Neuronal stem cell (in vitro differentiated cells): ENCODE data around the gene C10orf53.
A peak's percentile ranks its signal among the peaks of the same experiment; 100 is the strongest.

Source experiments
- DNase-seq: peaks from one replicate; pipeline ENCODE4 v3.0.0-alpha.2; 2013; ENCODE audit warnings: low spot score
- H2AFZ ChIP-seq: one replicate; pipeline ENCODE4 v1.6.1; 2013; ENCODE audit warnings: mild to moderate bottlenecking, low read length, inconsistent platforms
- H2AK5ac ChIP-seq: 2 replicates; pipeline ENCODE4 v1.6.1; 2013; ENCODE audit warnings: low read depth, mild to moderate bottlenecking, inconsistent platforms, low read length, moderate library complexity, mixed read lengths
- H2BK120ac ChIP-seq: 2 replicates; pipeline ENCODE4 v1.6.1; 2013; ENCODE audit warnings: low read depth, mild to moderate bottlenecking, inconsistent platforms, low read length, moderate library complexity, mixed read lengths
- H2BK12ac ChIP-seq: one replicate; pipeline ENCODE4 v1.6.1; 2013; ENCODE audit warnings: low read length, inconsistent platforms
- H2BK15ac ChIP-seq: 2 replicates; pipeline ENCODE4 v1.6.1; 2013; ENCODE audit warnings: mild to moderate bottlenecking, low read length, inconsistent platforms, mixed read lengths
- H2BK5ac ChIP-seq: one replicate; pipeline ENCODE4 v1.6.1; 2013; ENCODE audit warnings: inconsistent platforms, mild to moderate bottlenecking, low read length, moderate library complexity
- H3K14ac ChIP-seq: one replicate; pipeline ENCODE4 v1.6.1; 2013; ENCODE audit warnings: low read length, inconsistent platforms
- H3K18ac ChIP-seq: 2 replicates; pipeline ENCODE4 v1.6.1; 2013; ENCODE audit warnings: low read length, inconsistent platforms
- H3K23ac ChIP-seq: 2 replicates; pipeline ENCODE4 v1.6.1; 2013; ENCODE audit warnings: low read depth, mild to moderate bottlenecking, mixed read lengths, low read length, inconsistent platforms; ENCODE audit not compliant: poor library complexity
- H3K27ac ChIP-seq: replicated peaks from 3 replicates; pipeline ENCODE4 v1.5.1; 2013; ENCODE audit warnings: low read length, inconsistent platforms
- H3K27me3 ChIP-seq, 3 experiments: 2 replicates each; pipeline ENCODE4 v1.6.1; 2013; ENCODE audit warnings: low read length in 3 of 3, mild to moderate bottlenecking in 2 of 3, inconsistent platforms in 1 of 3, low read depth in 1 of 3, mixed read lengths in 1 of 3, moderate library complexity in 1 of 3; ENCODE audit not compliant: control insufficient read depth in 3 of 3, insufficient read depth in 3 of 3
- H3K36me3 ChIP-seq, 2 donors: replicated peaks in 1 of 2; 2 replicates each; pipeline ENCODE4 v1.6.1; 2013; ENCODE audit warnings: low read length in 2 of 2; ENCODE audit not compliant: control insufficient read depth in 2 of 2, insufficient read depth in 2 of 2
- H3K4ac ChIP-seq: 2 replicates; pipeline ENCODE4 v1.6.1; 2013; ENCODE audit warnings: inconsistent platforms, mild to moderate bottlenecking, low read length, moderate library complexity
- H3K4me1 ChIP-seq, 2 donors: 1 replicate in 1 of 2; 2 replicates in 1 of 2; pipeline ENCODE4 v1.6.1; 2013; ENCODE audit warnings: low read length in 2 of 2, low read depth in 1 of 2; ENCODE audit not compliant: control insufficient read depth in 2 of 2, insufficient read depth in 1 of 2
- H3K4me2 ChIP-seq: one replicate; pipeline ENCODE4 v1.6.1; 2013; ENCODE audit warnings: mild to moderate bottlenecking, low read length, inconsistent platforms; ENCODE audit not compliant: insufficient read depth, poor library complexity, severe bottlenecking
- H3K4me3 ChIP-seq, 2 donors: 2 replicates each; pipeline ENCODE4 v1.5.1; 2013; ENCODE audit warnings: low read length in 2 of 2, mild to moderate bottlenecking in 2 of 2, inconsistent platforms in 1 of 2, moderate library complexity in 1 of 2
- H3K79me1 ChIP-seq: one replicate; pipeline ENCODE4 v1.6.1; 2013; ENCODE audit warnings: low read depth, mild to moderate bottlenecking, inconsistent platforms, low read length, moderate library complexity
- H3K9ac ChIP-seq: one replicate; pipeline ENCODE4 v1.6.1; 2013; ENCODE audit warnings: mild to moderate bottlenecking, low read depth, low read length, inconsistent platforms; ENCODE audit not compliant: poor library complexity
- H3K9me3 ChIP-seq, 2 donors: replicated peaks in 1 of 2; 2 replicates each; pipeline versions ENCODE3 to v1.6.1; 2013; ENCODE audit warnings: low read length in 2 of 2, mild to moderate bottlenecking in 2 of 2, inconsistent platforms in 1 of 2, low read depth in 1 of 2, mixed read lengths in 1 of 2, moderate library complexity in 1 of 2; ENCODE audit not compliant: control insufficient read depth in 2 of 2, insufficient read depth in 1 of 2
- H4K8ac ChIP-seq: one replicate; pipeline ENCODE4 v1.6.1; 2013; ENCODE audit warnings: low read depth, mild to moderate bottlenecking, inconsistent platforms, low read length, moderate library complexity
- H4K91ac ChIP-seq: one replicate; pipeline ENCODE4 v1.6.1; 2013; ENCODE audit warnings: low read length, low read depth, mild to moderate bottlenecking, inconsistent platforms; ENCODE audit not compliant: poor library complexity
- WGBS, 2 donors: extraction: QIAGEN DNeasy Blood & Tissue Kit; methylation state at CpG; one replicate each; pipeline ENCODE4 v1.1.7; 2013; ENCODE audit warnings: missing lambda C conversion rate in 2 of 2, mixed read lengths in 1 of 2; ENCODE audit not compliant: insufficient read length in 2 of 2, insufficient replicate concordance in 1 of 2; ENCODE audit errors: extremely low coverage in 2 of 2; 5-methylcytosine and 5-hydroxymethylcytosine counted together

Gene C10orf53

DNA sequence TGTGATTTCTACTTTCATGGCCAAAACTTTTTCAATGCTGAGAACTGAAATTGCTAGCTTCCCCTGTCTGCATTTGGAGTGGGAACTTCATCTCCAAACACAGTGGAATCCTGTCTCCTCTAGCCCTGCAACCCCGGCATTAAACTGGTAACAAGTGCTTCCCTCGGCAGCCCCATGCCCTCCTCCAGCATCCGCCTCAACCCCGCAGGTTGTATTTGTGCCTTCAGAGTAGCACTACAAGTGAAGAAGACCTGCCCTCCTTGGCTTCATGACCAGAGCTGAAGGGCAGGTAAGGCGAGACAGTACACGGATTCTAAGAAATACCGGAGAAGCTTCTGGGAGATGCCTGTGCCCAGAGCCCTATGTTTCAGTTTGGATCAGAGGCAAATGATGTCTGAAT is 16.9 kb downstream of the C10orf53 start:
- H4K8ac ChIP-seq: no peak overlapping the region
- H3K4me3 ChIP-seq: no peak overlapping the region
- WGBS, 2 donors: no CpG with 5 or more reads among the region's 7 CpGs
- H2AFZ ChIP-seq: no peak overlapping the region
- no peaks in the 10 kb centered on the region for H3K36me3 ChIP-seq
- no peaks in the 10 kb centered on the region for H3K79me1 ChIP-seq
- H3K18ac ChIP-seq: no peak overlapping the region
- peaks cover 0 to 28% (median 4%) of the 10 kb centered on the region in 3 experiments for H3K27me3 ChIP-seq
- no peak overlapping the region for H4K91ac ChIP-seq
- no peak for DNase-seq
- H3K23ac ChIP-seq: no peak overlapping the region
- H2AK5ac ChIP-seq: no peak overlapping the region
- no peak overlapping the region for H2BK5ac ChIP-seq
- no peaks in the 10 kb centered on the region for H3K4me1 ChIP-seq
- H3K9ac ChIP-seq: no peak overlapping the region
- H3K27ac ChIP-seq: no peak overlapping the region
- H3K9me3 ChIP-seq: peaks cover 0 to 2% of the 10 kb centered on the region in 2 donors
- H3K4ac ChIP-seq: no peak overlapping the region
- no peak overlapping the region for H3K14ac ChIP-seq
- no peak overlapping the region for H3K4me2 ChIP-seq
- no peak overlapping the region for H2BK15ac ChIP-seq
- no peak overlapping the region for H2BK12ac ChIP-seq
- H2BK120ac ChIP-seq: no peak overlapping the region

DNA sequence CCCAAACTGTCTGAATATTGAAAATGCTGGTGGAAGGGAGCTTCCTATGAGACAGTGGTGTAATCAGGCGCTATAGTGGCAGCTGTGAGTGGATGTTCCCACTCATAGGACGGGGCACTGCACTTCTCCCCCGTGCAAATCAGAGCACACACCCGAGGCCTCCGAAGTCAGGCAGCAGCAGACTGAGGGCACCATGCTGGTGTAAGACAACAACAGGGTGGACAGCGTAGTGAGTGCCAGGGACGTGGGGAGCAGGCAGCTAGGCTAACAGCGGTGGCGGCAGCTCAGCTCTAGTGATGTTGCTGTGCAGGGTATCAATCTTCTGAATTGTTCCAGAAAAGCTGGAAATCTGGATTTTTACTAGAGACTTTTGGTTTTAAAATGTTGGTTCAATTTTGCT is 19.2 kb downstream of the C10orf53 start:
- Histone ChIP-seq H3K4ac (no peak overlapping the region), H3K18ac (no peak overlapping the region), H3K27me3 (peaks cover 0 to 13% (median 0%) of the 10 kb centered on the region in 3 experiments), H3K4me1 (no peaks in the 10 kb centered on the region), H3K9ac (peak overlapping the region; percentile 55), H3K14ac (no peak overlapping the region), H2AK5ac (no peak overlapping the region), H2BK15ac (no peak overlapping the region), H3K4me3 (no peak overlapping the region), H2BK120ac (no peak overlapping the region), H4K91ac (no peak overlapping the region), H3K27ac (no peak overlapping the region), H2BK5ac (no peak overlapping the region), H3K4me2 (no peak overlapping the region), H3K36me3 (no peaks in the 10 kb centered on the region), H2AFZ (no peak overlapping the region), H4K8ac (no peak overlapping the region), H3K79me1 (no peaks in the 10 kb centered on the region), H2BK12ac (no peak overlapping the region), H3K9me3 (no peaks in the 10 kb centered on the region), H3K23ac (no peak overlapping the region)
- no peak for DNase-seq
- WGBS, 2 donors: no CpG with 5 or more reads among the region's 9 CpGs

DNA sequence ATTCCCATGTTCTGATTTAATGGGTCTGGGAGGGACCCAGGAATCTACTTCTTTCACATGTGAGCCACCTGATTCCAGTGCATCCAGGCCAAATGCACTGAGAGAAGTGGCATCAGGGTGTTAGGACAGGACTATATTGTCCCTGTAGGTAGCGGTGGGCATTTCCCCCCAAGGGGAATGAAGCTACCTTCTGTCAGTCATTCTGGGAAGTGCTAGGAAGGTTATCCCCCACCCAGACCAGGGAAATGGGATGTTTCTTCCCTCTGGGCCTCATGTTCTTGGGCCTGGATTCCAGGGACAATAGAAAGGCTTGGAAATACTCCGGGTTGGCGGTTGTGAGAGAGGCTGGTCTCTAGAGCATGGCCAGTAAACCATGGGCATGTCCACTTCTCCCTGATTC is 20.8 kb downstream of the C10orf53 start:
- peaks cover 0 to 13% (median 0%) of the 10 kb centered on the region in 3 experiments for H3K27me3 ChIP-seq
- H2AFZ ChIP-seq: no peak overlapping the region
- H2AK5ac ChIP-seq: no peak overlapping the region
- H3K14ac ChIP-seq: no peak overlapping the region
- H2BK120ac ChIP-seq: no peak overlapping the region
- no peak overlapping the region for H3K18ac ChIP-seq
- H3K4me3 ChIP-seq: no peak overlapping the region
- H2BK15ac ChIP-seq: no peak overlapping the region
- no peaks in the 10 kb centered on the region for H3K79me1 ChIP-seq
- no peaks in the 10 kb centered on the region for H3K9me3 ChIP-seq
- WGBS, 2 donors: no CpG with 5 or more reads among the region's 3 CpGs
- H4K8ac ChIP-seq: no peak overlapping the region
- no peak overlapping the region for H3K27ac ChIP-seq
- H3K4me1 ChIP-seq: no peaks in the 10 kb centered on the region
- H4K91ac ChIP-seq: no peak overlapping the region
- no peak overlapping the region for H3K4me2 ChIP-seq
- no peak overlapping the region for H3K9ac ChIP-seq
- no peak overlapping the region for H2BK5ac ChIP-seq
- H3K23ac ChIP-seq: no peak overlapping the region
- H3K4ac ChIP-seq: no peak overlapping the region
- no peak overlapping the region for H2BK12ac ChIP-seq
- H3K36me3 ChIP-seq: no peaks in the 10 kb centered on the region
- no peak for DNase-seq

DNA sequence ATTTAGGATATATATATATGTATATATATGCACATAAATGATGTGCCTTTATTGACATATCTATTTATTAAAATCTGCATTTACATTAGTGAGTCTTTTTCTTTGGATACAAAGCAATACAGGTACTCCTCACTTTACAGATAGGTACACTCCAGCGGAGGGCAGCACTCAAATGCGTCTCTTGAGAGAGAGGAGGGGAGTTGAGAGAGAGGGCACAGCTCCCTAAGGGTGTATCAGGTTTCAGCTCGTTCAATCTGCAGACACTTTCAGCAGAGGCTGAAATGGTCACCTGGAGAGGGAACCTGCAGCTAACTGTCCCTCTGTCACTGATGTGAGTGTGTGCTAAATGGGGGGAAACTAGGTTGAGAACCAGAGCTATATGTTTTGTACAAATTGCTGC is 21.5 kb downstream of the C10orf53 start:
- H3K14ac ChIP-seq: no peak overlapping the region
- H3K4me2 ChIP-seq: no peak overlapping the region
- H3K36me3 ChIP-seq: no peaks in the 10 kb centered on the region
- H2BK5ac ChIP-seq: no peak overlapping the region
- H3K4ac ChIP-seq: no peak overlapping the region
- no peak overlapping the region for H4K91ac ChIP-seq
- peaks cover 0 to 12% (median 0%) of the 10 kb centered on the region in 3 experiments for H3K27me3 ChIP-seq
- no peak overlapping the region for H3K4me3 ChIP-seq
- H3K9me3 ChIP-seq: no peaks in the 10 kb centered on the region
- H3K9ac ChIP-seq: no peak overlapping the region
- no peak overlapping the region for H3K23ac ChIP-seq
- no peak for DNase-seq
- H2BK12ac ChIP-seq: no peak overlapping the region
- no peak overlapping the region for H2AK5ac ChIP-seq
- no CpG with 5 or more reads among the region's 3 CpGs for WGBS, 2 donors
- H3K18ac ChIP-seq: no peak overlapping the region
- no peak overlapping the region for H2AFZ ChIP-seq
- H3K4me1 ChIP-seq: no peaks in the 10 kb centered on the region
- H2BK120ac ChIP-seq: no peak overlapping the region
- no peak overlapping the region for H2BK15ac ChIP-seq
- H3K79me1 ChIP-seq: no peaks in the 10 kb centered on the region
- no peak overlapping the region for H4K8ac ChIP-seq
- H3K27ac ChIP-seq: no peak overlapping the region
